Tibial artery (tissue), 4 donors: ENCODE data around the gene FGF14.

Experiments used
- DNase-seq, 2 donors: peaks; one replicate each; pipeline ENCODE4 v3.0.0-alpha.2; 2019
- H3K27ac ChIP-seq, 2 donors: fragments of 200-600 bp; sonication (generic) in 1 of 2; 1 replicate in 1 of 2; 2 replicates in 1 of 2; pipeline ENCODE4 v1.5.1; 2018 to 2019; ENCODE audit warnings: mild to moderate bottlenecking in 1 of 2
- H3K27me3 ChIP-seq, 2 donors: fragments of 200-600 bp; sonication (generic) in 1 of 2; one replicate each; pipeline versions ENCODE4 v1.5.1 to v1.6.0; 2016 to 2019
- H3K36me3 ChIP-seq, 3 donors: fragments of 200-600 bp; sonication (generic) in 2 of 3; one replicate each; pipeline ENCODE4 v1.5.1; 2016 to 2019; ENCODE audit warnings: mild to moderate bottlenecking in 2 of 3
- H3K4me1 ChIP-seq, 4 donors: fragments of 200-600 bp; sonication (generic) in 2 of 4; 1 replicate in 3 of 4; 2 replicates in 1 of 4; pipeline ENCODE4 v1.5.1; 2016 to 2019
- H3K4me3 ChIP-seq, 2 donors: fragments of 200-600 bp; sonication (generic) in 1 of 2; 1 replicate in 1 of 2; 2 replicates in 1 of 2; pipeline ENCODE4 v1.5.1; 2018 to 2019; ENCODE audit warnings: mild to moderate bottlenecking in 2 of 2
- H3K9me3 ChIP-seq, 3 donors: fragments of 200-600 bp; sonication (generic) in 1 of 3; one replicate each; pipeline ENCODE4 v1.5.1; 2016 to 2019
- CTCF ChIP-seq, 2 experiments: fragments of 200-600 bp in 1 of 2; fragments of 450-650 bp in 1 of 2; IDR thresholded peaks; one replicate each; pipeline ENCODE4 v1.5.1; 2017 to 2019; ENCODE audit warnings: antibody characterized with exemption in 2 of 2, mild to moderate bottlenecking in 1 of 2, moderate library complexity in 1 of 2
- intact Hi-C: fragments of 100-400 bp; cut with DNase I; formaldehyde crosslinking; loops from one replicate; pipeline ENCODE4 v1.15.0; 2023; ENCODE audit warnings: low total_unique reads

The FGF14 gene

GRCh38 chr13:101898676-101899075 lies 503.2 kb downstream of the FGF14 start:
- Histone ChIP-seq H3K4me1 (no peaks in the 10 kb centered on the region), H3K27me3 (no peaks in the 10 kb centered on the region), H3K36me3 (no peaks in the 10 kb centered on the region), H3K27ac (no peak overlapping the region), H3K9me3 (no peaks in the 10 kb centered on the region), H3K4me3 (no peak overlapping the region)
- intact Hi-C loops = no loop called here
- no peak for DNase-seq
- TF ChIP-seq CTCF (IDR thresholded peaks at IDR 0.05) = no peak

GRCh38 chr13:101896541-101896940 lies 505.3 kb downstream of the FGF14 start:
- no peak for DNase-seq
- H3K27ac ChIP-seq = no peak overlapping the region
- no peaks in the 10 kb centered on the region for H3K36me3 ChIP-seq
- no peaks in the 10 kb centered on the region for H3K9me3 ChIP-seq
- no peak overlapping the region for H3K4me3 ChIP-seq
- H3K4me1 ChIP-seq = no peaks in the 10 kb centered on the region
- H3K27me3 ChIP-seq = no peaks in the 10 kb centered on the region
- intact Hi-C loops = no loop called here
- no peak for TF ChIP-seq CTCF (IDR thresholded peaks at IDR 0.05)

- no peak overlapping the region for H3K4me3 ChIP-seq
- no peaks in the 10 kb centered on the region for H3K4me1 ChIP-seq
- DNase-seq = no peak
- TF ChIP-seq CTCF (IDR thresholded peaks at IDR 0.05) = no peak
- no peak overlapping the region for H3K27ac ChIP-seq
- no peaks in the 10 kb centered on the region for H3K9me3 ChIP-seq
- intact Hi-C loops = no loop called here
- H3K27me3 ChIP-seq = no peaks in the 10 kb centered on the region
- no peaks in the 10 kb centered on the region for H3K36me3 ChIP-seq
Measured at GRCh38 chr13:101893021-101893420, 508.8 kb downstream of the FGF14 start.

GRCh38 chr13:101892296-101892695 lies 509.6 kb downstream of the FGF14 start:
- Histone ChIP-seq H3K36me3 (no peaks in the 10 kb centered on the region), H3K4me3 (no peak overlapping the region), H3K4me1 (no peaks in the 10 kb centered on the region), H3K9me3 (no peaks in the 10 kb centered on the region), H3K27me3 (no peaks in the 10 kb centered on the region), H3K27ac (no peak overlapping the region)
- DNase-seq = no peak
- TF ChIP-seq CTCF (IDR thresholded peaks at IDR 0.05) = no peak
- intact Hi-C loops = no loop called here

GRCh38 chr13:101881593-101881992 lies 520.3 kb downstream of the FGF14 start:
- no peaks in the 10 kb centered on the region for H3K36me3 ChIP-seq
- H3K4me3 ChIP-seq = no peak overlapping the region
- intact Hi-C loops = no loop called here
- no peak overlapping the region for H3K27ac ChIP-seq
- no peaks in the 10 kb centered on the region for H3K27me3 ChIP-seq
- no peak for DNase-seq
- TF ChIP-seq CTCF (IDR thresholded peaks at IDR 0.05) = no peak
- H3K4me1 ChIP-seq = no peaks in the 10 kb centered on the region
- H3K9me3 ChIP-seq = no peaks in the 10 kb centered on the region

- no peak overlapping the region for H3K4me3 ChIP-seq
- H3K9me3 ChIP-seq = no peaks in the 10 kb centered on the region
- no peaks in the 10 kb centered on the region for H3K4me1 ChIP-seq
- no peak for TF ChIP-seq CTCF (IDR thresholded peaks at IDR 0.05)
- intact Hi-C loops = no loop called here
- H3K27me3 ChIP-seq = no peaks in the 10 kb centered on the region
- DNase-seq = no peak
- H3K27ac ChIP-seq = no peak overlapping the region
- H3K36me3 ChIP-seq = no peaks in the 10 kb centered on the region
Measured at GRCh38 chr13:101880581-101880980, 521.3 kb downstream of the FGF14 start.
